Activated T-helper 17 cell treated with anti-CD3 and anti-CD28 coated beads, Interleukin-2, amount 50 U/mL, for 72 hours (primary cell): ENCODE results near the gene RNASE13. TPM values are rescaled to one million over a fixed set of nuclear protein-coding genes. Genes with fewer than 3 reads are reported as not detected.

Source experiments
- ATAC-seq: fragments of 150-1000 bp; cut with Tn5 transposase; replicated peaks from 2 replicates; pipeline ENCODE4 v1.10.0; 2021; ENCODE audit warnings: mild to moderate bottlenecking, moderate library complexity
- H3K27ac Mint-ChIP-seq: one replicate; pipeline ENCODE4 v1.8.0; 2022; ENCODE audit warnings: mixed read lengths
- H3K27me3 Mint-ChIP-seq: one replicate; pipeline ENCODE4 v1.8.0; 2022; ENCODE audit warnings: mixed read lengths
- H3K36me3 Mint-ChIP-seq: one replicate; pipeline ENCODE4 v1.8.0; 2022; ENCODE audit warnings: low read depth, mild to moderate bottlenecking, mixed read lengths
- H3K4me1 Mint-ChIP-seq: one replicate; pipeline ENCODE4 v1.8.0; 2022; ENCODE audit warnings: mixed read lengths
- H3K4me3 Mint-ChIP-seq: one replicate; pipeline ENCODE4 v1.8.0; 2022; ENCODE audit warnings: mild to moderate bottlenecking, mixed read lengths
- H3K9me3 Mint-ChIP-seq: one replicate; pipeline ENCODE4 v1.8.0; 2022; ENCODE audit warnings: mixed read lengths
- total RNA-seq, 2 donors: library from RNA; stranded (reverse); gene quantifications; one replicate each; pipeline ENCODE4 v1.2.3, GENCODE V29; 2022

The RNASE13 gene
- total RNA-seq, 2 donors from 2014 or later = not detected

- no peaks in the 10 kb centered on the region for H3K36me3 Mint-ChIP-seq
- H3K27ac Mint-ChIP-seq = peak overlapping the region; percentile 15
Measured at GRCh38 chr14:21040370-21040925, 5.8 kb upstream of the RNASE13 start.

GRCh38 chr14:21039585-21040369 lies 5.2 kb upstream of the RNASE13 start:
- Mint-ChIP-seq H3K4me1 (peaks cover 6% of the 10 kb centered on the region), H3K36me3 (no peaks in the 10 kb centered on the region), H3K9me3 (no peaks in the 10 kb centered on the region), H3K27me3 (no peaks in the 10 kb centered on the region), H3K4me3 (no peak overlapping the region), H3K27ac (peak overlapping the region; percentile 41)
- peak; percentile 43 for ATAC-seq

More at GRCh38 chr14:21040370-21040925, 5.8 kb upstream of the RNASE13 start:
- Mint-ChIP-seq H3K27me3 (no peaks in the 10 kb centered on the region), H3K9me3 (no peaks in the 10 kb centered on the region), H3K4me3 (no peak overlapping the region), H3K4me1 (peaks cover 12% of the 10 kb centered on the region)
- no peak for ATAC-seq

- Mint-ChIP-seq H3K27ac (peak overlapping the region; percentile 41), H3K9me3 (no peaks in the 10 kb centered on the region), H3K4me3 (no peak overlapping the region), H3K36me3 (no peaks in the 10 kb centered on the region), H3K27me3 (no peaks in the 10 kb centered on the region), H3K4me1 (no peaks in the 10 kb centered on the region)
- no peak for ATAC-seq
Measured at GRCh38 chr14:21038441-21039422, 4.1 kb upstream of the RNASE13 start.

- Mint-ChIP-seq H3K4me1 (no peaks in the 10 kb centered on the region), H3K4me3 (no peak overlapping the region), H3K36me3 (no peaks in the 10 kb centered on the region), H3K9me3 (no peaks in the 10 kb centered on the region), H3K27ac (no peak overlapping the region), H3K27me3 (peaks cover 9% of the 10 kb centered on the region)
- ATAC-seq = no peak
Measured at GRCh38 chr14:21037156-21037555, 2.5 kb upstream of the RNASE13 start.

GRCh38 chr14:21036751-21037150 lies 2.1 kb upstream of the RNASE13 start:
- Mint-ChIP-seq H3K27ac (no peak overlapping the region), H3K36me3 (no peaks in the 10 kb centered on the region), H3K4me3 (no peak overlapping the region), H3K27me3 (peaks cover 9% of the 10 kb centered on the region), H3K9me3 (no peaks in the 10 kb centered on the region), H3K4me1 (no peaks in the 10 kb centered on the region)
- ATAC-seq = peak; percentile 61

- no peaks in the 10 kb centered on the region for H3K9me3 Mint-ChIP-seq
- no peaks in the 10 kb centered on the region for H3K4me1 Mint-ChIP-seq
- no peak for ATAC-seq
- H3K4me3 Mint-ChIP-seq = no peak overlapping the region
- H3K27me3 Mint-ChIP-seq = peaks cover 9% of the 10 kb centered on the region
- H3K36me3 Mint-ChIP-seq = no peaks in the 10 kb centered on the region
- H3K27ac Mint-ChIP-seq = peak overlapping the region; percentile 47
Measured at GRCh38 chr14:21033133-21033698, 1.4 kb downstream of the RNASE13 start.

- Mint-ChIP-seq H3K9me3 (no peaks in the 10 kb centered on the region), H3K27ac (peak overlapping the region; percentile 47), H3K36me3 (no peaks in the 10 kb centered on the region), H3K4me1 (no peaks in the 10 kb centered on the region), H3K27me3 (peaks cover 9% of the 10 kb centered on the region), H3K4me3 (no peak overlapping the region)
- no peak for ATAC-seq
Measured at GRCh38 chr14:21032326-21033132, 2.1 kb downstream of the RNASE13 start.

GRCh38 chr14:21030531-21030930 lies 4.1 kb downstream of the RNASE13 start:
- Mint-ChIP-seq H3K4me3 (no peak overlapping the region), H3K27ac (no peak overlapping the region), H3K36me3 (no peaks in the 10 kb centered on the region), H3K4me1 (no peaks in the 10 kb centered on the region), H3K9me3 (no peaks in the 10 kb centered on the region), H3K27me3 (peaks cover 9% of the 10 kb centered on the region)
- ATAC-seq = no peak

GRCh38 chr14:21029917-21030316 lies 4.7 kb downstream of the RNASE13 start, which contains the start of gene TPPP2:
Gene TPPP2, plus strand, starts transcription at chr14:21030217. Its CDS starts 365 bp downstream, at chr14:21030582.
- ATAC-seq = no peak
- no peak within 1 kb of the TSS for H3K27ac Mint-ChIP-seq
- H3K36me3 Mint-ChIP-seq = no peaks in the 10 kb centered on the region
- peaks cover 9% of the 10 kb centered on the region for H3K27me3 Mint-ChIP-seq
- H3K4me1 Mint-ChIP-seq = no peaks in the 10 kb centered on the region
- no peak within 1 kb of the TSS for H3K4me3 Mint-ChIP-seq
- no peaks in the 10 kb centered on the region for H3K9me3 Mint-ChIP-seq

GRCh38 chr14:21026988-21027315 lies 7.7 kb downstream of the RNASE13 start:
- ATAC-seq = no peak
- no peak overlapping the region for H3K4me3 Mint-ChIP-seq
- no peaks in the 10 kb centered on the region for H3K9me3 Mint-ChIP-seq
- H3K4me1 Mint-ChIP-seq = peaks cover 12% of the 10 kb centered on the region
- H3K27ac Mint-ChIP-seq = no peak overlapping the region
- H3K27me3 Mint-ChIP-seq = no peaks in the 10 kb centered on the region
- H3K36me3 Mint-ChIP-seq = no peaks in the 10 kb centered on the region

- Mint-ChIP-seq H3K36me3 (no peaks in the 10 kb centered on the region), H3K27ac (no peak overlapping the region), H3K27me3 (no peaks in the 10 kb centered on the region), H3K4me3 (peak overlapping the region; percentile 86), H3K4me1 (peaks cover 12% of the 10 kb centered on the region), H3K9me3 (no peaks in the 10 kb centered on the region)
- no peak for ATAC-seq
Measured at GRCh38 chr14:21026274-21026987, 8.2 kb downstream of the RNASE13 start.

GRCh38 chr14:21025371-21026273 lies 9.0 kb downstream of the RNASE13 start:
- Mint-ChIP-seq H3K4me3 (peak overlapping the region; percentile 86), H3K27ac (no peak overlapping the region)

More at GRCh38 chr14:21025371-21026273, 9.0 kb downstream of the RNASE13 start:
- ATAC-seq = no peak
- H3K4me1 Mint-ChIP-seq = peaks cover 12% of the 10 kb centered on the region
- no peaks in the 10 kb centered on the region for H3K27me3 Mint-ChIP-seq
- H3K9me3 Mint-ChIP-seq = no peaks in the 10 kb centered on the region
- peaks cover 3% of the 10 kb centered on the region for H3K36me3 Mint-ChIP-seq
